ENCODE results near the gene NLGN1.

DNA sequence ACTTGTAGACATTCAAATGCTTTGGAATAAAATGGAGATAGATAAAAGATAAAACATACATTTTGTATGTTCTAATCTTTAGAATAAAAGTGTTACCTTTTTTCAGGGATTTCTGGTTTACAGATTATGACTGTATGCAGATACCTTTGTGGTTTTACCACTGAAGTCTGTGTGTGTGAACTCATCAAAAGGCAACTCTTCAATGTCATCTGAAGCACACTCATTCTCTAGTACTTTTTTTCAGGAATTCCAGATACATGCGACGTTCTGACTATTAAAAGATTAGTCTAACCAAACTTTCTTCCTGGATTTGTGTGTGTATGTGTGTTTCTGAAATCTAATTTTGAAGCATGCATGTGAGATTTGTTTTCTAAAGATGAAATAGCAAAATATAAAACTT lies 188.6 kb downstream of the NLGN1 start:
- TF ChIP-seq CTCF (IDR thresholded peaks at IDR 0.05; ENCODE audit: poor library complexity, severe bottlenecking) (no peak), EZH2 (IDR thresholded peaks at IDR 0.05; ENCODE audit: borderline replicate concordance, insufficient read depth, low read length, poor library complexity, severe bottlenecking) (no peak), POLR2AphosphoS5 (IDR thresholded peaks at IDR 0.05) (no peak), MXI1 (conservative IDR thresholded peaks at IDR 0.05; ENCODE audit: poor library complexity, severe bottlenecking) (no peak), TAF1 (IDR thresholded peaks at IDR 0.05; ENCODE audit: low read depth) (no peak)

Data from neural cell (in vitro differentiated cells).